GM19397 (cell line): ENCODE results near the gene DYNLT2B.
"Not testable (repeated sequence)": the region's sequence is repeated elsewhere in the genome, so short reads cannot be mapped to it uniquely, and the experiment has no call there.

Source experiments
- ATAC-seq: cut with Tn5 transposase; IDR thresholded peaks from one replicate; pipeline ENCODE4 v1.9.1; 2021; ENCODE audit warnings: mild to moderate bottlenecking, moderate library complexity; ENCODE audit not compliant: unreplicated experiment

The DYNLT2B gene

GRCh38 chr3:196274585-196274984, 43.5 kb downstream of the DYNLT2B start:
- ATAC-seq, result peak; percentile 64

- no peak for ATAC-seq
Measured at GRCh38 chr3:196273655-196274054, 44.4 kb downstream of the DYNLT2B start.

GRCh38 chr3:196272826-196273225, 45.2 kb downstream of the DYNLT2B start:
- no peak for ATAC-seq

- ATAC-seq, result no peak
Measured at GRCh38 chr3:196270499-196270898, 47.5 kb downstream of the DYNLT2B start.

- ATAC-seq, result no peak
Measured at GRCh38 chr3:196268284-196269163, 49.5 kb downstream of the DYNLT2B start.

GRCh38 chr3:196263819-196264218, 54.2 kb downstream of the DYNLT2B start:
- ATAC-seq, result no peak

GRCh38 chr3:196260784-196261183, 57.3 kb downstream of the DYNLT2B start:
- ATAC-seq, result no peak

GRCh38 chr3:196255776-196256175, 62.3 kb downstream of the DYNLT2B start:
- no peak for ATAC-seq

- ATAC-seq, result no peak
Measured at GRCh38 chr3:196254376-196255283, 63.4 kb downstream of the DYNLT2B start.

- ATAC-seq, result no peak
Measured at GRCh38 chr3:196251918-196252317, 66.1 kb downstream of the DYNLT2B start.

GRCh38 chr3:196246612-196247308, 71.3 kb downstream of the DYNLT2B start:
- ATAC-seq, result no peak

GRCh38 chr3:196244166-196244565, 73.9 kb downstream of the DYNLT2B start:
- ATAC-seq, result not testable (repeated sequence)

GRCh38 chr3:196241704-196242103, 76.3 kb downstream of the DYNLT2B start:
- ATAC-seq, result no peak
